Renal pelvis (tissue), 4 donors: ENCODE data around the gene MX2. TPM values are rescaled to one million over a fixed set of nuclear protein-coding genes. Genes with fewer than 3 reads are reported as not detected.

Experiments used
- DNase-seq: peaks from one replicate; pipeline ENCODE4 v3.0.0-alpha.2; 2013
- polyA plus RNA-seq, 3 donors: library from polyadenylated mRNA; unstranded; fragments of 120-200 nt; gene quantifications; one replicate each; pipeline ENCODE4 v1.2.1, GENCODE V29; 2013; ENCODE audit not compliant: insufficient read length in 3 of 3

Gene MX2
- polyA plus RNA-seq, 3 donors = 1.1 to 2.4 (median 1.4) TPM

DNA sequence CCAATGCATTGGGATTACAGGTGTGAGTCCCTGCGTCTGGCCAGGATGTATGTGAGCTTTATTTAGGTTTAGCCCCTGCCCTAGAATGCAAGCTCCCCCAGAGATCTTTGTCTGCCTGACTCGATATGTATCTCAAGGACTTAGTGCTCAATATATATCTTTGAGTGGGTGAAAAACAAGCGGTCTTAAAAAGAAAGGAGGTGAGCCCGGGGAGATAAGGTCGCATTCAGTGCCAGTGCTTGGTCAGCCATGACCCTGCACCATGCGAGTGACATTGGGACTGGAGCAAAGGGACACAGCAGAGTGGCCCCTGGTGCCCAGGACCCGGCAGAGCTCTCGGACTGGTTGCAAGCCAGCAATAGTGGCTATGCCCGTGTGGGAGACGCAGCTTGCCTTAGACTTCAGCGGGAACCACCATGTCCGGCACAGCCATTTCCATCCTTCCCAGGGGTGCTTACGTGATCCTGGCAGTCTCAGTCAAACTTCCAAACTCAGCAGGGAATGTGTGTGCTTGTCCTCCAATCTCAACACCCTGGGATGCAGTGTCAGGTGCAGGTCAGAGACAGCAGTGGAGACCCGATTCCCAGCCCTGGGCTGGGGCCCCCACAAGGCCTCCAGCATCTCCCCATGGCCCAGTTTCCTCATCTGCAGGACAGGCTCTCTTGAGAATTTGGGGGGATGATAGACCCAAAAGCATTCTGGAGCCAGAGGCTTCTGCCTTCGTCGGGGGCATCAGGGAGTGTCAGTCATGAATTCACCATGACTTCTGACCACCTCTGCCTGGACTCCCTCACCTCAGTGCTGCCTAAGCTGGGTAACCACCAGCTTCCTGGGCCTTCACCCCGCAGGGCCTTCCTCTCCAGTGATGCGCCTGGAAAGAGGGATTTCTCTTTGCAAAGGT, 1.8 kb downstream of the MX2 start:
- DNase-seq = no peak

- DNase-seq = no peak
These were observed 2.5 kb downstream of the MX2 start for GRCh38 chr21:41364308-41364707.

GRCh38 chr21:41365377-41366107, 3.7 kb downstream of the MX2 start:
- DNase-seq = no peak

DNA sequence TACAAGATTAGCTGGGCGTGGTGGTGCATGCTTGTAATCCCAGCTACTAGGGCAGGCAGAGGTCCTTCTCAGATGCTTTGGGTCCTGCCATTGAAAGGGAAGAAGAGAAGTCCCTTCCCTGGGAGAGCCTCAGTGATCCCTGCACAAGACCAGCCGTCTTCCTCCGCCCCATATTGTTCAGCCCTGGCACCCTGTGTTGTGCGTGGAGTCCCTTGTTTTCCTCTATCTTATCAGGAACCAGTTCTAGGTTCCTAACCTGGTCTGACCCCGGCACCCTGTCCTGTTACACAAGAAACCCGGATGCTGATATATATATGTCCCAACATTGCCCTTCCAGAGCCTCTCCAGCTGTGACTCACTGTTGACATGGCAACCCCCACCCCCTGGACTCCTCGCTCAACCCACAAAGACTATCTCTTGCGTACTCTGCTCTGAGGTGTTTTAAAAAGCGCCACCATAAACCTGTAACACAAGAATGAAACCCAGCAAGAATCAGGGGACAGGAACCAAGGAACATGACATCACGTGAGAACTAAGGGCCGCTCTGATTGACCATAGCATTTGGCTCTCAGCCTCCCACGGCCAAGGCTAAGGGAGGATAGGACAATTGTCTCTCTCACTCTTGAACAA, 4.8 kb downstream of the MX2 start:
- DNase-seq = peak; percentile 7

GRCh38 chr21:41367301-41367944, 5.6 kb downstream of the MX2 start:
- no peak for DNase-seq

- no peak for DNase-seq
These were observed 6.3 kb downstream of the MX2 start for GRCh38 chr21:41367945-41368734.

- no peak for DNase-seq
These were observed 6.9 kb downstream of the MX2 start for GRCh38 chr21:41368735-41369104.

DNA sequence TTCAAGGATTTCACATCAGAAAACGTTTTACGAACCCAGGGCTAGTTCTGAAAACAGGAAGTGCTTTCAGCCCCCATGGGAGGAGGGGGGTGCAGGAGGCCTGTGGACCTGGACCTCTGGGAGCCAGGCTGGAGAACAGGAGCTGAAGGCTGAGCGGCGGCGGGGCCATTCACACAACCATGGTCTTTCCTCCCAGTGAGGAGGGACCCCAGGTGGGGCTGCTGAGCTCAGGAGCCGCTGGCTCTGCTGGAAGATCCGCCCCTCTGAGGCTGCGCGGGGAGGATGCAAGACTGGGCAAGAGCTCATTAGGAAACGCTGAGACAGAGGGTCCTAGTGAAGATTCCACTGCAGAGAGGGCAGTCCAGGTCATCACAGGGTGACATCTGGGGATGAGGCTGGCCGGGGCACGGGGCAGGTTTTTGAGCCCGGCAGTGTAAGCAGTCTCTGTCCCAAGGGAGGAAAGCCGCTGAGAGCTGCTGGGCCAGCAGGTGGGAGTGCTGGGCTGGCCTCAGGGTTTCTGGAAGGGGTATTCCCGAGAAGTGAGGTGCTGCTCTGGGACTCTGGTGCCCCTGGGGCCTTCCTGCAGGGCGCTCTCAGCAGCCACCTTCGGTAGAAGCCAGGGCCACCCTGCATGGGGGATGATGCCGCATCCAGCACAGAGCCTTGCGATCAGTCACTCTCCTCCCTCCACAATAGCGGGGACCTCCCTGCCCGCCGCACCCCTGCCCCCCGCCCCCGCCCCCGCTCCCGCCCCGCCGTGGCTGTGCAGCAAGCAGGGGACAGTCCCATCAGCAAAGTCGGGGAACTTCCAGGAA, 7.5 kb downstream of the MX2 start:
- DNase-seq = peak; percentile 29

DNA sequence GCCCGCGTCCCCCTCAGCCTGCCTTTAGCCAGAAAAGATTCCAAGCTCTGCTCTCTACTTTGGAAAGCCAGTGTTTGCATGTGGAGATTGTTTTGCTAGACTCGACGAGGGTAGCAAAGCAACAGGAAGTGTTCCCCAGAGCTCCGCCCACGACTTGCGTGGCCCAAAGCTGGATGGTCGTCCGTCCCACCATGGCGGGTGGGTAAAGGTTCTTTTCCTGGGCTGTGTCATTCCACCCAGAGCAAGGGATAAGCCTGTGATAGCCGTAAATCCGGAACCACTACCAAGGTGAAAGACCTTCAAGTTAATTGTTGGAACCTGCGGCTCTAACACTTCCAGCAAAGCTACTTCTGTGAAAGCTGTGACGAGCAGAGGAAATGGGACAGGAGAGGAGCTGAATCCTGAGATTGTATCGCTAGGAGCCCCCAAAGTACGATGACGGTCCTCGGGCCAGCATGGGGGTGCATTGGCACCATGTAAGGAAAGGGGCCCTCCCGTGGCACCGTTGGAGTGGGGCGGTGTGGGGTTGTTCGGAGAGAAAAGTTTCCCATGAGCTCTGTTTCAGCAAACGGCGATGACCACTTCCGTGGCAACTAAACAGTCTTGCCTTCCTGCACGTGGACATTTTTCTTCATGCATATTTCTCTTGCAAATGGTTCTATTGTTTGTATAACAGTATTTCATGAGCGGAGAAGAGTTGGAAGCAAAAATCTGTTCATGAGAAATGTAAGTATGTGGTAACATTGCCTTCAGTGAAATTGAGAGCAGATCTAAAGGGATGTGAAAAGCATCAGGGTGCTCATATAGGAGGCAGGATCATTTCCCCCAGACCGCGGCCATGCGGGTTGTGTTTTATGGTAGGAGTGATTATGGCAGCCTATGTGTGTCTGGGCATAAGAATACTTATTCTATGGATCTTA, 8.4 kb downstream of the MX2 start:
- DNase-seq = no peak

DNA sequence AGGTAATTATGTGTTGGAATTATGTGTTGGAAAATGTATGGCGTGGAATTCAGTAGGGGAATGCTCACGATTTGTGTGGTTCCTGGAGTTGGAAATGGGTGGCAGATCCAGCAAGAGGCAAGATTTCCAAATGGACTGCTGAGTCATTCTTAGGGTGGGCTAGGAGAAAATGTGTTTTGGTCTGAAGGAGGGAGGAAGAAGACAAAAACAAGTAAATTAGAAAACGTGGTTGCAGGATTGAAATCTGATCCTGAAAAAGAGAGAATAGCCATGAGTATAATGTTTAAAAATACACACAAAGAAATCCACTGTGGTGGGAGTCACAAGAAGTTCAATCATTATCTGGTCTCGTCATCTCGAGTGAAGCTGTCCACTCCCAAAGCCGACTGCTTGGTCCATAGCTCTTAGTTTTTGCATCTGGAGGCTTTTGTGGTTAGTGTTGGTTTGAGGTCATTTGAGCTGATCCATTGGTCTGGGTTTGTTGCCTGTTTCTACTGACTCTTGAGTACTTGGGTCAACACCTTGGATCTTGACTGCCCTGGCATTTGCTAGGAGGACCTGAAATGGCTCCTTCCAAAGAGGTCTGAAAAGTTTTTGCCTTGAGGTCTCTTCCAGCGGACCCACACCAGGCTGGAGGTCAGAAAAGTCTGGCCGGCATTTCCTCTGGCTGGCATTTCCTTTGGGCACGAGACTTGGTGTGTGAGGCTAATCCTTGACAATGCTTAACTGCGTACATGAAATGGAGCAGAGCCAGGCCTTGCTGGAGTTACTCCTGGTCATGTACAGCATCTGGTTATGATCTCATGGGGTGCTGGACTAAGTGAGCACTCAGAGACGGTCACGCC, 9.2 kb downstream of the MX2 start:
- no peak for DNase-seq

DNA sequence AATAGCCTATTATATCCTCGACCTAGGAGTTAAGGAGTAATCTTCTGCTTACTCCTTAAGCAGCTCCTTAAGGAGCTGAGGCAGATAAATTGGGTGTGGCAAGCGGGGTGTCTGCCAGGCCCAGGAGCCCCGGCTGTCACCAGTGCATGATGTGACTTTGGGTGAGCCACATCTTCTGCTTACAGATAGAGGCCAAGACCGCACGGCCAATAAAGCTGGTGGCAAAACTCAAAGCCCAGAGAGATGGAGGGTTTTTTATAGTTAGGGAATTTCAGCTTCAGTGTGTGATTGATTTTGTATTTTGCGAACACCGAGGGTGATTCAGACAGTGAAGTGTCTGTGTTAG, 9.8 kb downstream of the MX2 start:
- DNase-seq = no peak

GRCh38 chr21:41373253-41373652, 11.4 kb downstream of the MX2 start:
- no peak for DNase-seq

DNA sequence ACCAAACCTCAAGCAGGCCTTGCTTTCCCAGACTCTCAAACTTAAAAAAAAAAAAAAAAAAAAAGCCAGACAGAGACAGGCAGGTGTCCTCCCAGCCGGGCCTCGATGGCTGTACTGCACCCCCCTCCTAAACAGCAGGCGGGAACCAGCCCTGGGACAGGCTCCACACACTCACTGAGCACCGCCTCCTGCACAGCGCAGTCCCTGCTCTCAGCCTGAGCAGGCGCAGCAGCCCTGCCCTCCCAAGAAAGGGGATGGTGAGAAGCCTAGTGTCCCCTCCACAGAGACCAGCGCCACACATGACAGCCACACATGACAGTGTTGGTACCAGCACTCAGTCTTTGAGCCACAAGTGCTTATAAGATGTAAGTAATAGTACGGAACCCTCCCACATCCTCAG, 11.9 kb downstream of the MX2 start:
- no peak for DNase-seq

GRCh38 chr21:41374177-41374712, 12.4 kb downstream of the MX2 start:
- DNase-seq = no peak

GRCh38 chr21:41374867-41375533, 13.2 kb downstream of the MX2 start:
- no peak for DNase-seq

DNA sequence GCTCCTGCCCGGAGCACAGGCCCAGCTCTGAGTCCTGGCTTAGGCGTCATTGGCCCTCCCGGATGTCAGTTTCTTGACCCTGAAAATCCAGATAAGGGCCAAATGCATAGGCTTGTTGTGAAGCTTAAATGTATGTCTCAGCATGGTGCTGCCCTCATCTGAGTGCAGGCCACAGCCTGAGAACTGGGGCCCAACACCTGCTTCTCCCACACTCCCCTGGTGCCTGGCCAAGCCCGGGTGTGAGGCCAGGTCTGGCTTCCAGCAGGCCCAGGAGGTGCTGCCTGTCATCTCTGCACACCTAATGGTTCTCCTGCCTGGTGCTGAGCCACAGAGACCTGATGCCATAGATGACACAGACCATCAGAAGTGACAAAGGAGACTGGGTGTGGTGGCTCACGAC, 14.0 kb downstream of the MX2 start:
- DNase-seq = no peak

- no peak for DNase-seq
These were observed 15.9 kb downstream of the MX2 start for GRCh38 chr21:41377715-41378114.

DNA sequence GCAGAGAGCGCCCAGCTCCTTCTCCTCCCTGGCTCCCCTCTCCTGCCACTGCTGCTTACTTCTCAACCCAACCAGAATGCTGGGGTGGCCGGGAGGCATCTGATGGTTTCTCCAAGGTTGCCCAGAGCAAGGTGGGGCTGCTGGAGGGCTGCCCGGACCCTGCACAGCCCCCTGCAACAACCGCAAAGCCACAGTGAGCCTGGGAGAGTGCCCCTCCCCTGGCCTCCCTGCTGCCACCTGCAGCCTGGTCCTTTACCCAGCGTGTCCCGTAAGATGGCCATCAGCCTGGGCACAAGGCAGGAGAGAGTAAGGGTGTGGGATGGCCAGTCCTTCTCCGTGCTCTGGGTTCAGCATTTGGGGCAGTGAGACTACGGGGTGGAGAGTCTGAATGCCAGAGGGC, 17.0 kb downstream of the MX2 start:
- no peak for DNase-seq
